Central memory CD4-positive, alpha-beta T cell (primary cell): ENCODE results near the gene COL18A1.
"Not testable (repeated sequence)": the region's sequence is repeated elsewhere in the genome, so short reads cannot be mapped to it uniquely, and the experiment has no call there.

ENCODE experiments used
- DNase-seq: peaks from one replicate; pipeline ENCODE4 v3.0.0; 2022

Gene COL18A1

GRCh38 chr21:45550522-45551210 is 145.7 kb downstream of the COL18A1 start:
- DNase-seq: peak; percentile 17

GRCh38 chr21:45551316-45551715 is 146.4 kb downstream of the COL18A1 start:
- DNase-seq: peak; percentile 20

GRCh38 chr21:45551783-45552695 is 147.1 kb downstream of the COL18A1 start:
- no peak for DNase-seq

- DNase-seq: no peak
These were observed 147.9 kb downstream of the COL18A1 start for GRCh38 chr21:45552696-45553391.

- DNase-seq: peak; percentile 83
These were observed 149.7 kb downstream of the COL18A1 start for GRCh38 chr21:45554477-45555175.

GRCh38 chr21:45555251-45555556 is 150.2 kb downstream of the COL18A1 start:
- no peak for DNase-seq

GRCh38 chr21:45555557-45556301 is 150.8 kb downstream of the COL18A1 start:
- peak; percentile 32 for DNase-seq

GRCh38 chr21:45556302-45556644 is 151.3 kb downstream of the COL18A1 start:
- no peak for DNase-seq

GRCh38 chr21:45556645-45557615 is 152.0 kb downstream of the COL18A1 start:
- DNase-seq: no peak

GRCh38 chr21:45557616-45558043 is 152.7 kb downstream of the COL18A1 start:
- DNase-seq: no peak

GRCh38 chr21:45558044-45558721 is 153.2 kb downstream of the COL18A1 start:
- DNase-seq: no peak

- DNase-seq: no peak
These were observed 154.5 kb downstream of the COL18A1 start for GRCh38 chr21:45559216-45560105.

- no peak for DNase-seq
These were observed 155.4 kb downstream of the COL18A1 start for GRCh38 chr21:45560106-45561021.

GRCh38 chr21:45561241-45561640 is 156.3 kb downstream of the COL18A1 start:
- not testable (repeated sequence) for DNase-seq

GRCh38 chr21:45562402-45562801 is 157.4 kb downstream of the COL18A1 start:
- no peak for DNase-seq

- DNase-seq: no peak
These were observed 158.0 kb downstream of the COL18A1 start for GRCh38 chr21:45562965-45563364.
